ENCODE results near the gene KHDRBS1. TPM values are rescaled to one million over a fixed set of nuclear protein-coding genes. Genes with fewer than 3 reads are reported as not detected.

KHDRBS1 gene
- total RNA-seq, 1 experiment from 2014 or later, result 86.7 TPM

DNA sequence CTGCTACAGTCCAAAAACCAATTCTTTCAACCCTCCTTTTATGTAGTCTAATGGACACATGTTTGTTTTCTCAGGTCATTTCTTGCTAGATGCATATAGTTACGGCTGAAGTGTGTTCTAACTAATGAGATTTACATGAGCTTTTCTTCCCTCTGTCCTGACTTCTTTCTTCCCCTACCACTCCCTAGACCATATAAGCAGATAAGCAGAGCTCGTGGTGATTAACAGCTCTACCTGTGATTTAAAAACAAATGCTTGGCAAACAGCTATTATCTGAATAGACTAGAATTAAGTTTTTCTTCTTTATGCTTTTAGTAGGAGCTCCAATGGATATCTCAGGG lies 18.6 kb downstream of the KHDRBS1 start:
- POLR2A ChIA-PET (ENCODE audit: unreplicated experiment), result interaction anchor here (0.7 kb wide), 1 partner anchor 218 kb away, joined by 4 read pairs; no protein-coding TSS in a partner anchor
- TF ChIP-seq EZH2 (IDR thresholded peaks at IDR 0.05; ENCODE audit: low read length, unreplicated experiment) (no peak), EZH2phosphoT487 (IDR thresholded peaks at IDR 0.05; ENCODE audit: borderline replicate concordance, low read length) (no peak)
- TF ChIP-seq, protein P1, sequence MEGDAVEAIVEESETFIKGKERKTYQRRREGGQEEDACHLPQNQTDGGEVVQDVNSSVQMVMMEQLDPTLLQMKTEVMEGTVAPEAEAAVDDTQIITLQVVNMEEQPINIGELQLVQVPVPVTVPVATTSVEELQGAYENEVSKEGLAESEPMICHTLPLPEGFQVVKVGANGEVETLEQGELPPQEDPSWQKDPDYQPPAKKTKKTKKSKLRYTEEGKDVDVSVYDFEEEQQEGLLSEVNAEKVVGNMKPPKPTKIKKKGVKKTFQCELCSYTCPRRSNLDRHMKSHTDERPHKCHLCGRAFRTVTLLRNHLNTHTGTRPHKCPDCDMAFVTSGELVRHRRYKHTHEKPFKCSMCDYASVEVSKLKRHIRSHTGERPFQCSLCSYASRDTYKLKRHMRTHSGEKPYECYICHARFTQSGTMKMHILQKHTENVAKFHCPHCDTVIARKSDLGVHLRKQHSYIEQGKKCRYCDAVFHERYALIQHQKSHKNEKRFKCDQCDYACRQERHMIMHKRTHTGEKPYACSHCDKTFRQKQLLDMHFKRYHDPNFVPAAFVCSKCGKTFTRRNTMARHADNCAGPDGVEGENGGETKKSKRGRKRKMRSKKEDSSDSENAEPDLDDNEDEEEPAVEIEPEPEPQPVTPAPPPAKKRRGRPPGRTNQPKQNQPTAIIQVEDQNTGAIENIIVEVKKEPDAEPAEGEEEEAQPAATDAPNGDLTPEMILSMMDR (conservative IDR thresholded peaks at IDR 0.05; ENCODE audit: low read depth, low read length), result no peak

DNA sequence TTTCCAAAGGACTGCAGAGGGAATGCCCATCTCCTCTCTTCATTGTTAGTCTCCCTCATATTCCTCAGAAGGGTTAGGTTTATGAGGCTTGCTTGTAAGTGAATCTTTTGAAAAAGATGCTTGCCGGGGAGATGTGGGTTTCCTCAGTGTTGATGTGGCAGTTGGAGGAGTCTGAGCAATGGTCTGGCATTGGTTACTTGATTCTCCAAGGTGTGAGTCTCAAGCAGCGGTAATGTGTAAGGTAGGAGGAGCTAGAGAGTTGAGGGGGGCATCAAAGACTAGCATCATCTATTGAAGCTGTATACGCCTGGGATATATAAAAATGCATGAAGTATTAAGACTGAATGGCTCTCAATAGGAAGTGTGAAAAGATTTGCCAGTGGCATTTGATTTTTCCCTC lies 21.5 kb downstream of the KHDRBS1 start:
- no peak overlapping the region for H3K27ac ChIP-seq (ENCODE audit: low read length)
- ATAC-seq, result no peak
- peaks cover 80% of the 10 kb centered on the region for H3K36me3 ChIP-seq (ENCODE audit: low read depth, low read length)
- intact Hi-C loops (cut with micrococcal nuclease), result no loop called here
- H2AFZ ChIP-seq (ENCODE audit: low read length), result no peak overlapping the region
- POLR2A ChIA-PET (ENCODE audit: unreplicated experiment), result no interaction called here
- H4K20me1 ChIP-seq (ENCODE audit: low read length), result peaks cover 49% of the 10 kb centered on the region
- H3K4me1 ChIP-seq (ENCODE audit: insufficient read depth, low read length), result peaks cover 20% of the 10 kb centered on the region
- H3K9me2 ChIP-seq (replicated peaks; ENCODE audit: low read length), result no peaks in the 10 kb centered on the region
- peaks cover 4% of the 10 kb centered on the region for H3F3A ChIP-seq (ENCODE audit: low read length, unreplicated experiment)
- no peaks in the 10 kb centered on the region for H3K27me3 ChIP-seq (ENCODE audit: low read length)
- CTCF ChIA-PET, result no interaction called here
- no peak overlapping the region for H3K9ac ChIP-seq (ENCODE audit: low read length)
- no peak overlapping the region for H3K4me2 ChIP-seq (ENCODE audit: low read length)
- no TSS peak for BruUV-seq (replicated peaks)
- DNase-seq, result no peak
- H3K79me2 ChIP-seq (ENCODE audit: low read length), result peaks cover 72% of the 10 kb centered on the region
- no peaks in the 10 kb centered on the region for H3K9me3 ChIP-seq (ENCODE audit: low read length)
- no peak overlapping the region for H3K4me3 ChIP-seq (ENCODE audit: low read length)
- TF ChIP-seq EZH2phosphoT487 (IDR thresholded peaks at IDR 0.05; ENCODE audit: borderline replicate concordance, low read length) (no peak), EZH2 (IDR thresholded peaks at IDR 0.05; ENCODE audit: low read length, unreplicated experiment) (no peak)
- TF ChIP-seq, protein P1 (conservative IDR thresholded peaks at IDR 0.05; ENCODE audit: low read depth, low read length), result no peak

More for the DNA sequence above, 18.6 kb downstream of the KHDRBS1 start:
- H3K4me3 ChIP-seq (ENCODE audit: low read length), result no peak overlapping the region
- TSS peak; percentile 12 for BruUV-seq (replicated peaks)
- peaks cover 27% of the 10 kb centered on the region for H3K4me1 ChIP-seq (ENCODE audit: insufficient read depth, low read length)
- peak overlapping the region; percentile 38 for H3K4me2 ChIP-seq (ENCODE audit: low read length)
- no peak overlapping the region for H2AFZ ChIP-seq (ENCODE audit: low read length)
- H3F3A ChIP-seq (ENCODE audit: low read length, unreplicated experiment), result peaks cover 8% of the 10 kb centered on the region
- H3K9me2 ChIP-seq (replicated peaks; ENCODE audit: low read length), result no peaks in the 10 kb centered on the region
- no peak for DNase-seq
- no peaks in the 10 kb centered on the region for H3K27me3 ChIP-seq (ENCODE audit: low read length)
- peaks cover 65% of the 10 kb centered on the region for H4K20me1 ChIP-seq (ENCODE audit: low read length)
- no peak overlapping the region for H3K27ac ChIP-seq (ENCODE audit: low read length)
- CTCF ChIA-PET, result no interaction called here
- no peaks in the 10 kb centered on the region for H3K9me3 ChIP-seq (ENCODE audit: low read length)
- peaks cover 61% of the 10 kb centered on the region for H3K36me3 ChIP-seq (ENCODE audit: low read depth, low read length)
- intact Hi-C loops (cut with micrococcal nuclease), result no loop called here
- ATAC-seq, result no peak
- H3K79me2 ChIP-seq (ENCODE audit: low read length), result peaks cover 95% of the 10 kb centered on the region
- no peak overlapping the region for H3K9ac ChIP-seq (ENCODE audit: low read length)

DNA sequence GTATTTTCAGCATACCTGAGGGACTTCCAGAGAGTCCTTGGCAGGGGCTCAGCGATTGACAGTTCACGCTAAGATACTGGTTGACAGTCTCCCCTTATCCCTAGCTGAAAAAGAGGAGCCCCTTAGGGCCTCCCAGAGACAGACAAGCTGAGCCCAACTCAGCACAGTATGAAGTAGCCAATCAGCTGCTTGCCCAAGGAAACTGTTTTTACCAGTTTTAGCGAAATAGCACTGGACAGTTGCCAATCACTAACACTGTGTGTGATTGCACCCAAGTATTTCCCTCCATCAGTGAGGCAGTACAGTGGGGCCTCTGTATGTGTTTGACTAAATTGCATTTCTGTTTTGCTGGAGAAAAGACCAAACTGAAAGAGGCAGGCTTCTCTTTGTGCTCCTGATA lies 27.0 kb downstream of the KHDRBS1 start:
- CTCF ChIA-PET, result no interaction called here

More for the DNA sequence above, 27.0 kb downstream of the KHDRBS1 start:
- POLR2A ChIA-PET (ENCODE audit: unreplicated experiment), result no interaction called here
- no peak overlapping the region for H2AFZ ChIP-seq (ENCODE audit: low read length)
- no peak overlapping the region for H3K4me3 ChIP-seq (ENCODE audit: low read length)
- H3K79me2 ChIP-seq (ENCODE audit: low read length), result peaks cover 16% of the 10 kb centered on the region
- BruUV-seq (replicated peaks), result no TSS peak
- H3K4me1 ChIP-seq (ENCODE audit: insufficient read depth, low read length), result no peaks in the 10 kb centered on the region
- TF ChIP-seq, protein P1 (conservative IDR thresholded peaks at IDR 0.05; ENCODE audit: low read depth, low read length), result no peak
- TF ChIP-seq EZH2phosphoT487 (IDR thresholded peaks at IDR 0.05; ENCODE audit: borderline replicate concordance, low read length) (no peak), EZH2 (IDR thresholded peaks at IDR 0.05; ENCODE audit: low read length, unreplicated experiment) (no peak)
- H3K36me3 ChIP-seq (ENCODE audit: low read depth, low read length), result peaks cover 72% of the 10 kb centered on the region
- no peak overlapping the region for H3K27ac ChIP-seq (ENCODE audit: low read length)
- no peak for DNase-seq
- ATAC-seq, result no peak
- 0 out of 2 replicates have a peak, but pooled peaks cover 5% of the 10 kb centered on the region for H4K20me1 ChIP-seq (ENCODE audit: low read length)
- H3K9ac ChIP-seq (ENCODE audit: low read length), result no peak overlapping the region
- no peaks in the 10 kb centered on the region for H3K9me2 ChIP-seq (replicated peaks; ENCODE audit: low read length)
- intact Hi-C loops (cut with micrococcal nuclease), result no loop called here
- no peak overlapping the region for H3K4me2 ChIP-seq (ENCODE audit: low read length)
- no peaks in the 10 kb centered on the region for H3F3A ChIP-seq (ENCODE audit: low read length, unreplicated experiment)
- no peaks in the 10 kb centered on the region for H3K27me3 ChIP-seq (ENCODE audit: low read length)
- no peaks in the 10 kb centered on the region for H3K9me3 ChIP-seq (ENCODE audit: low read length)

Measured in PC-3 (cell line).